Sigmoid colon (tissue), 4 donors: ENCODE results near the gene SLC10A1.

Experiments
- CTCF ChIP-seq, 4 experiments: fragments of 450-650 bp in 3 of 4; fragments of 200-600 bp in 1 of 4; IDR thresholded peaks; one replicate each; pipeline ENCODE4 v1.5.1; 2016 to 2019; ENCODE audit warnings: antibody characterized with exemption in 4 of 4, mild to moderate bottlenecking in 3 of 4, moderate library complexity in 2 of 4
- EP300 ChIP-seq, 4 donors: sonication (generic); formaldehyde crosslinking; IDR thresholded peaks; one replicate each; pipeline ENCODE4 v1.6.1; 2017; ENCODE audit warnings: antibody characterized with exemption in 4 of 4

GRCh38 chr14:69845050-69845581 is 48.1 kb upstream of the SLC10A1 start:
- TF ChIP-seq CTCF (IDR thresholded peaks at IDR 0.05) (no peak), EP300 (IDR thresholded peaks at IDR 0.05) (no peak)
